ENCODE data around the gene FHIT. TPM values are rescaled to one million over a fixed set of nuclear protein-coding genes. Genes with fewer than 3 reads are reported as not detected.

Gene FHIT
- total RNA-seq, 1 donor from 2014 or later = 29.9 TPM

DNA sequence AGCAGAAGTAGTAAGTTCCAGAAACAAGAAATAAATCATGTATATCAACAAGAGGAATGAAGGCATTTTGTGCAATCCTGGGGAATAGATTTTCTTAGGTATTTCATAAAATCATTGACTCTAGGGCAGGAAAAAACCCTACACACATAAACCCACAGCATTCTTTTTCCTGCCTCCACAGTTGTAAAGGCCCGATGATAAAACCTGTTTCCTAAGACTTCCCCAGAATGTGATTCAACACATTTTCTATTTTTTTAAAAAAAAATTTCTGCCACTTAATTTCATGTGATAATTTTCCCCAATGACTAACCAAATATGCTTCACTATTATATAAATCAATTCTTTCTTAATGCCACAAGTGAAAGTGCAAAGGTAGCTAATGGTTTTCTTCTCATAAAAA, 407.0 kb downstream of the FHIT start:
- Mint-ChIP-seq H3K9me3 (no peaks in the 10 kb centered on the region), H3K27ac (no peak overlapping the region), H3K4me1 (ENCODE audit: low read depth) (no peaks in the 10 kb centered on the region), H3K27me3 (ENCODE audit: low read depth) (no peaks in the 10 kb centered on the region), H3K4me3 (ENCODE audit: low read depth) (no peak overlapping the region), H3K36me3 (ENCODE audit: low read depth) (no peaks in the 10 kb centered on the region)
- intact Hi-C loops (cut with micrococcal nuclease) = no loop called here
- no peak for DNase-seq (ENCODE audit: low spot score)

DNA sequence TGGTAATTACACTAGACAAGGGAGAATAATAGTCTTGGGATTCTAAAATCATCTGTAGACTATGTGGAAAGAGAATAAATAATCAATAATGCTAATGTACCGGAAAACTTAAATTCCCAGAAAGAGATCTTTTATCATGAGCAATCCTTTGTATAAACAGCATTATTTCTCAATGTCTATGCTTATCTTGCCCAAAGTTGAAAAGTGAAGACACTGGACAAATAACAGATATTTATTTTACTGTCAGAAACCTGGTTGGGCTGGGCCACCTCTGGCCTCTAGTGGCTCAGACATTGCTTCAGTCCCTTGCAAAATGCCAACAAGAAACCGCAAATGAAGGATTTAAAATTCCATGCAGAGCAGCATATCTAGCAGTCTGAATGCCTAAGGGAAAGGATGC, 409.9 kb downstream of the FHIT start:
- DNase-seq (ENCODE audit: low spot score) = no peak
- Mint-ChIP-seq H3K27me3 (ENCODE audit: low read depth) (no peaks in the 10 kb centered on the region), H3K36me3 (ENCODE audit: low read depth) (no peaks in the 10 kb centered on the region), H3K9me3 (no peaks in the 10 kb centered on the region), H3K4me1 (ENCODE audit: low read depth) (no peaks in the 10 kb centered on the region), H3K4me3 (ENCODE audit: low read depth) (no peak overlapping the region), H3K27ac (no peak overlapping the region)
- intact Hi-C loops (cut with micrococcal nuclease) = no loop called here

DNA sequence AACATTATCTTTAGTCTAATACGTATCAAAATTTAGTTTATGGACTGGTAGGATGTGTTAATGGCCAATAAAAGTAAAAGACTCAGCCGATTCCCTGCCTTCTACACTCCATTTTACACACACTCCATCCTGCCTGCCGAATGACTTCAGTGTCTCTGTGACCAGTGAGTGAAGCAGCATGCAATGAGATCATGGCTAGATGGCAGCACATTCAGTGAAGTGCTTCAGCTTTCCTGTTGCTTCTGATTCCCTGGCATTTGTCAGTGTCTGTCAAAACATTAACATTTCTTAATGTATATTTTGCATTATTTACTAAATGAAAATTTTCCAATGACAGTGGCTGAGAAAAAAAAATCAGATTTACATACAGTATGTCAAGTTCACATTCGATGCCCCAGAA, 412.0 kb downstream of the FHIT start:
- Mint-ChIP-seq H3K27ac (no peak overlapping the region), H3K4me3 (ENCODE audit: low read depth) (no peak overlapping the region), H3K36me3 (ENCODE audit: low read depth) (no peaks in the 10 kb centered on the region), H3K4me1 (ENCODE audit: low read depth) (no peaks in the 10 kb centered on the region), H3K27me3 (ENCODE audit: low read depth) (no peaks in the 10 kb centered on the region), H3K9me3 (no peaks in the 10 kb centered on the region)
- intact Hi-C loops (cut with micrococcal nuclease) = no loop called here
- no peak for DNase-seq (ENCODE audit: low spot score)

DNA sequence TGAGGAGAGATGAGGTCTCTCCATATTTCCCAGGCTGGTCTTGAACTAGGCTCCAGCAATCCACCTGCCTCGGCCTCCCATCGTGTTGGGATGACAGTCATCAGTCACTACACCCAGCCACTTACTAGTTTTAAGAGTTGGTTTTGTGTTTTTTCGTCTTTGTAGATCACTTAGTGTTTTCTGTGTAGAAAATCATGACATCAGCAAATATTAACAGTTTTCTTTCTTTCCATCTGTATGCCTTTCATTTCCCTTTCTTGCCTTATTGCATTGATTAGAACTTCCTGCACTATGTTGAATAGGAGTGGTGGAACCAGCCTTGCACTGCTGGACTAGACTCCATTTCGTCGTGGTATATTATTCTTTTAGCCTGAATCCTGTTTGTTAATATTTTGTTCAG, 415.5 kb downstream of the FHIT start:
- no peak for DNase-seq (ENCODE audit: low spot score)
- no peaks in the 10 kb centered on the region for H3K9me3 Mint-ChIP-seq
- intact Hi-C loops (cut with micrococcal nuclease) = no loop called here
- H3K27me3 Mint-ChIP-seq (ENCODE audit: low read depth) = no peaks in the 10 kb centered on the region
- H3K4me3 Mint-ChIP-seq (ENCODE audit: low read depth) = no peak overlapping the region
- no peaks in the 10 kb centered on the region for H3K4me1 Mint-ChIP-seq (ENCODE audit: low read depth)
- no peak overlapping the region for H3K27ac Mint-ChIP-seq
- no peaks in the 10 kb centered on the region for H3K36me3 Mint-ChIP-seq (ENCODE audit: low read depth)

DNA sequence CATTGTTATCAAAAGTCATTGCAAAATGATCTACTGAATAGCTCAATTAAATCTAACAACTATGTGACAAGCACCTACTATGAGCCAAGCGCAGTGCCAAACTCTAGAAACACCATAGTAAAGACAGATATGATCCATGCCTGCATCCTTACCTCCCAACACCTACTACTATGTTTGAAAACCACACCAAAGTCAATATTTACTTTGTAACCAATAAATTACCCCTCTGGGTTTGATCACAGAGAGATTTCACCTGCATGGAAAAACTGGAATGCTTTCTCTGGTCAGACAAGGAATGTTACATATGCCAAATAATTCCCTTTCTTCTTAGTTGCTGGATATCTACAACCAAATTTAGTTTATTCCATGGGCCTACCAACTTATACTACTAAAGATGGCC, 422.2 kb downstream of the FHIT start:
- Mint-ChIP-seq H3K36me3 (ENCODE audit: low read depth) (no peaks in the 10 kb centered on the region), H3K27me3 (ENCODE audit: low read depth) (no peaks in the 10 kb centered on the region), H3K9me3 (peaks cover 5% of the 10 kb centered on the region), H3K4me3 (ENCODE audit: low read depth) (no peak overlapping the region), H3K27ac (no peak overlapping the region), H3K4me1 (ENCODE audit: low read depth) (no peaks in the 10 kb centered on the region)
- intact Hi-C loops (cut with micrococcal nuclease) = no loop called here
- no peak for DNase-seq (ENCODE audit: low spot score)

DNA sequence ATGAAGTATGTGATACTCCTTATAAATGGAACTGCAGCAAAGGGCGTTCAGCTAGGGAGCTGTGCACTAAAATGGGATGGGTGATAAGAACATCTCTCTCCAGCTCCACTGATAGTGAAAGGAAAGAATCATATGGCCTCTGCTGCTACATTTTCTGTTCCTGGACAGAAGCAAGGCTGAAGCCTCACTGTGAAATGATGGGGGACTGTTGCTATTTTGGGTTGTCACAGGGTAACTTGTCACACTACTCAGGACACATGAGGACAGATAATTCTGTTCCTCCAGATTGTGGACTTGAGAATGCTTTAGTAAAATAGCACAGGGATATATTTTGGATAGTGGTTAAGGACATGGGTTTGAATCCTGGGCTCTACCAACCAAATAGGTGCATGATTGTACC, 423.6 kb downstream of the FHIT start:
- H3K27ac Mint-ChIP-seq = no peak overlapping the region
- no peaks in the 10 kb centered on the region for H3K27me3 Mint-ChIP-seq (ENCODE audit: low read depth)
- no peaks in the 10 kb centered on the region for H3K36me3 Mint-ChIP-seq (ENCODE audit: low read depth)
- intact Hi-C loops (cut with micrococcal nuclease) = no loop called here
- no peak for DNase-seq (ENCODE audit: low spot score)
- H3K4me3 Mint-ChIP-seq (ENCODE audit: low read depth) = no peak overlapping the region
- peaks cover 14% of the 10 kb centered on the region for H3K9me3 Mint-ChIP-seq
- no peaks in the 10 kb centered on the region for H3K4me1 Mint-ChIP-seq (ENCODE audit: low read depth)

DNA sequence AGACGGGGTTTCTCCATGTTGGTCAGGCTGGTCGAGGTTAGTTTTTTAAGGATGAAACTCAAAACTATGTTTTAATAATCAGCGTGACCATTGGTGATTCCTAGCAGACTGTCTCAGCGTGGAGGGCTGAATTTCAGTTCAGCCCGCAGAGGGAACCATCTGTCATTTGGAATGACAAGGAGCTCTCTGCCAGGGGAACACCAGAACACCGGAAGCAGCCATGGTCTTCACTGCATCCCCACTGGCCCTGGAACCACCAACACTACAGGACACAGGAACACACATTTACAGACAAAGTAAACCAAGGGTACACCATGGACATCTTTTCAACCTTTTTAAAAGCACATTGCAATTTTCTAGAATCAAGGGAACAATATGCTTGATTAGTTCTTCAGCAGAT, 424.7 kb downstream of the FHIT start:
- DNase-seq (ENCODE audit: low spot score) = no peak
- Mint-ChIP-seq H3K9me3 (peaks cover 14% of the 10 kb centered on the region), H3K27ac (no peak overlapping the region), H3K4me1 (ENCODE audit: low read depth) (no peaks in the 10 kb centered on the region), H3K36me3 (ENCODE audit: low read depth) (no peaks in the 10 kb centered on the region), H3K4me3 (ENCODE audit: low read depth) (no peak overlapping the region), H3K27me3 (ENCODE audit: low read depth) (no peaks in the 10 kb centered on the region)
- intact Hi-C loops (cut with micrococcal nuclease) = no loop called here

DNA sequence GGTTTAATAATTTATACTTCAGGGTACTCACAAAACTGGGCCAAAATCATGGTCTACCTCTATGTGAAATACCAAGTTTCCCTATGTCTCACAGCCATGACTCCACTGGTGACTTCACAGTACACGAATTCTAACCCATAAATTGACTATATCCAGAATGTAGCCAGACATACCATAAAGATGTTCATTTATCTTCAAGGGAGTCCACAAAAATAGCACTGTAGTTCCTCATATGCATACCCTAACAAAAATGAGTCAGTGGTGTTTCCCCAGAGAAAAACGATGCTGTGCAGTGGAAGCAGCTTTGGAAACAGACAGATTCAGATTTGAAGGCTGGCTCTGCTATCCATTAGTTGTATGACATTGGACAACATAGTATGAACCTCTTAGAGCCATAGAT, 438.8 kb downstream of the FHIT start:
- intact Hi-C loops (cut with micrococcal nuclease) = no loop called here
- no peaks in the 10 kb centered on the region for H3K36me3 Mint-ChIP-seq (ENCODE audit: low read depth)
- no peak overlapping the region for H3K27ac Mint-ChIP-seq
- no peaks in the 10 kb centered on the region for H3K4me1 Mint-ChIP-seq (ENCODE audit: low read depth)
- no peak for DNase-seq (ENCODE audit: low spot score)
- no peak overlapping the region for H3K4me3 Mint-ChIP-seq (ENCODE audit: low read depth)
- H3K9me3 Mint-ChIP-seq = peaks cover 5% of the 10 kb centered on the region
- H3K27me3 Mint-ChIP-seq (ENCODE audit: low read depth) = no peaks in the 10 kb centered on the region

DNA sequence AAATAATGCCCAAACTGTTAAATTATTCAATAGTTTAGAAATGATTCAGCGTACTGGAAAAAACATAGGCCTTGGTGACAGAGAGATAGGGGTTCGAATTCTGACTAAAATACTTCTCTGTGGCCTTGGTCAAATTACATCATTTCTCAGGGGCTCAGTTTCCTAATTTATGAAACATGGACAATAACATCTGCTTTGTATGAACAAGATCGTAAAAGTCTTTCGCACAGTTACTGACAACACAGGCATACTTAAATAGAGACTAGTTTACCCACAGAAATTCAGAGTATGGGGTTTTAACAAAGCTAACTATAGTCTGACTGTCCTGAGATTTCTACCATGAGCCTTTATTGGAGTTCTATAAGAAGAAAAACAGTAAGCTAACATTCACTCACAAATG, 440.4 kb downstream of the FHIT start:
- intact Hi-C loops (cut with micrococcal nuclease) = no loop called here
- H3K36me3 Mint-ChIP-seq (ENCODE audit: low read depth) = no peaks in the 10 kb centered on the region
- DNase-seq (ENCODE audit: low spot score) = no peak
- no peaks in the 10 kb centered on the region for H3K27me3 Mint-ChIP-seq (ENCODE audit: low read depth)
- no peak overlapping the region for H3K27ac Mint-ChIP-seq
- no peak overlapping the region for H3K4me3 Mint-ChIP-seq (ENCODE audit: low read depth)
- H3K9me3 Mint-ChIP-seq = no peaks in the 10 kb centered on the region
- no peaks in the 10 kb centered on the region for H3K4me1 Mint-ChIP-seq (ENCODE audit: low read depth)

DNA sequence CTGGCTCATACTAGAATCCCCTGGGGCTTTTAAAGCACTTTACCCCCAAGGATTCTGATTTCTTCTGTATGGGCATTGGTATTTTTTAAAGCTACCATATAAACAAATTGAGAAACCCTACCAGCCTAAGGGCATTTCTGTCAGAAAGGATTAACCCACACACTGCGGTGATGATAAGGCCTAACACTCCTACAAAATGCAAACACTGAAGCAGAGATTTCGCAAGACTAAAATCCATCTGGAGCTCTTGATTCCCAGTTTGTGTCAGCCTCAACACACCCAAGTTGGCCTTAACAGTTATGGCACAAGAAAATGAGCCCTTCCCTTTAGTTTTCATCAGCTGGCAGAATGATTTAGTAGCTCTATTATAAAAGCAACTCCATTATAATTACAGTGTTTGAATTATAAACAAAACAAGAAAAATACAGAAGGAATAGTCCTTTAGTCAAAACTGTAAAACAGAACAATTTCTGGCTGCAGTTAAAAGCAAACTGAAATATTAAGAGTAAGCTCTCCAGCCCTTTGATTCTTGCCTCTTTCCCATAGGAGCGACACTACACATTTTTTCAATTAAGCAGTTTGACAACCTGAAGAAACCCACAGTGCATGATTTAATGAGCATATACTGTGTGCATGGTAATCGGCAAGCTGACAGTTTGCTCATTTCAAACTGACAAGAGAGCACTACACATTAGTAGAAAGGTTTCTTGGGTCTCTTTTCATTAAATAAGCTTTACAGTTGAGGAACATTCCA, 441.2 kb downstream of the FHIT start:
- no peak overlapping the region for H3K27ac Mint-ChIP-seq
- H3K4me1 Mint-ChIP-seq (ENCODE audit: low read depth) = no peaks in the 10 kb centered on the region
- no peak overlapping the region for H3K4me3 Mint-ChIP-seq (ENCODE audit: low read depth)
- no peaks in the 10 kb centered on the region for H3K9me3 Mint-ChIP-seq
- intact Hi-C loops (cut with micrococcal nuclease) = no loop called here
- no peaks in the 10 kb centered on the region for H3K36me3 Mint-ChIP-seq (ENCODE audit: low read depth)
- DNase-seq (ENCODE audit: low spot score) = no peak
- no peaks in the 10 kb centered on the region for H3K27me3 Mint-ChIP-seq (ENCODE audit: low read depth)

DNA sequence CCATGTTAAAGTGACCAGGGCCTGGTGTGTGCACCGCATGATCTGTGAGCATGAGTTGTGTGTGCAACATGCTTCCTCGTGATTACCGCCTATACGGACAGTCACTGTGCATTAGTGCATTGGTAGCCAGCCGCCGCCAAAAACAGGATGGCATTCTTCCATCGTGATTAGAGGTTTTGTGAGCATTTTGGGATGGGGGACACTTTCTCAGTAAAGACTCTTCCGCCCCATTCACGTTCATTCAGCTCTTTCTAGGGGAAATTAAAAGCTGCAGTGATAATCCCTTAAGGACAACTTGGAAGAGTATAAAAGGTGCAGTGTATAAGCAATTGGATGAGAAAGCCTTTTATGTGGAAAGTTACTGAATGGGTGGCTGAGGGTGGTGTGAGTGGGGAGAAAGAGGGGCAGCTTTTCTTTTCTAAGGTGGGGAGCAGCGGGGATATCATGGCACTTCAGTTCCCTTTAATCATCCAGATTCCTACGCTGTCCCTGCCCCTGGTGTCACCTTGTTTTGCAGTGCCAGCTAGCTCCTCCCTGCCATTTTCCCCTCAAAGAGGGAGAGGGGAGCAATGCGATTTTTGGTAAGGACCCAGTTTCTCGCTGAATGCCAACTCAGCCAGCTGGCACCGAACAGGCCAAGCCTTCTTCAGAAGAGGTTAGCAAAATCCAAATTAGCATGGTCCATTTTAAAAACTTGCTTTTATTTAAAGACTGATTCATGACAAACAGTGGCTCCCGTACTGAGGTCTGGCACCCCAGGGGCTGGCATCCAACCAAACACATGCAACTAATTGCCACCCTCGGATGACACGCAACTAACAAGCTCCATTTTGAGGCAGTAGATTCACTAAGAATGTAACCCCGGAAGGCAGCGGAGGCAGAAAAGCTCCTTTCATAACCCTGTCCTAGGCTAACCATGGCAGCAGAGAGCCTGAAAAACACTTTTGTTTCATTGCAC, 447.8 kb downstream of the FHIT start:
- intact Hi-C loops (cut with micrococcal nuclease) = no loop called here
- no peak overlapping the region for H3K4me3 Mint-ChIP-seq (ENCODE audit: low read depth)
- no peak for DNase-seq (ENCODE audit: low spot score)
- H3K9me3 Mint-ChIP-seq = peaks cover 9% of the 10 kb centered on the region
- H3K27ac Mint-ChIP-seq = no peak overlapping the region
- H3K4me1 Mint-ChIP-seq (ENCODE audit: low read depth) = no peaks in the 10 kb centered on the region
- no peaks in the 10 kb centered on the region for H3K36me3 Mint-ChIP-seq (ENCODE audit: low read depth)
- no peaks in the 10 kb centered on the region for H3K27me3 Mint-ChIP-seq (ENCODE audit: low read depth)

DNA sequence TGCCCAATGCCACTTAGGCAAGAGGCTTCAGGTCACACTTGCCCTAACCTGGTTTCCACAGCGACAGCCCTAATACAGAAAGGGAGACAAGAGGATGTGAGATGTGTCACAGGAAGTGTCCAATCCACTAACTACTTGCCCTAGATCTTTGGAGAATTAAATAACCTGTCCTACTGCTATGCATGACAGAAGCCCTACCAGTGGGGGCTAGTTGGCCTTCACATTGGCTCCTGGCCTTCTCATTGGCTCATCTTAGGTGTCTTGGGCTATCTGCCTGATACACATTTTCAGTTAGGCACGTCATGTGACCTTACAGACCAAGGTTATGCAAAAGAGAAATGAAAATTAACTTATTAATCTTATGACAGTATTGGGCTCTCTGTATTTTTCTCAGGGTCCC, 449.9 kb downstream of the FHIT start:
- Mint-ChIP-seq H3K4me1 (ENCODE audit: low read depth) (no peaks in the 10 kb centered on the region), H3K4me3 (ENCODE audit: low read depth) (no peak overlapping the region), H3K27me3 (ENCODE audit: low read depth) (no peaks in the 10 kb centered on the region), H3K36me3 (ENCODE audit: low read depth) (no peaks in the 10 kb centered on the region), H3K9me3 (peaks cover 9% of the 10 kb centered on the region), H3K27ac (no peak overlapping the region)
- DNase-seq (ENCODE audit: low spot score) = no peak
- intact Hi-C loops (cut with micrococcal nuclease) = no loop called here

DNA sequence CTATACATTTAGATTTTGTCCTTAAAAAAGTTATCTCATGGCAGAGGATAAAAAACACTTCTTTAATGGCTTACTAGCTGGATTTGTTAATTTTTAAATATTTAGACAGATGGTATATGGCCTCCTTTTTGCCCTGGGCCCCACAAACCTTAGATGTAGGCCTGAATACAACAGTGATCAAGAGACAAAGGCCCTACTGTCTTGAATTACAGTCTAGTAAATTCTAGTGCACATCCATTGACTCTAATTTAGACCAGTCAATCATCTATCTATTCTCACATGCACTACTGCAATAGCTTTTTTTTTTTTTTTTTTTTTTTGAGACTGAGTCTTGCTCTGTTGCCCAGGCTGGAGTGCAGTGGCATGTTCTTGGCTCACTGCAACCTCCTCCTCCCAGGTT, 452.8 kb downstream of the FHIT start:
- Mint-ChIP-seq H3K27me3 (ENCODE audit: low read depth) (no peaks in the 10 kb centered on the region), H3K4me1 (ENCODE audit: low read depth) (no peaks in the 10 kb centered on the region), H3K4me3 (ENCODE audit: low read depth) (no peak overlapping the region), H3K27ac (no peak overlapping the region), H3K36me3 (ENCODE audit: low read depth) (no peaks in the 10 kb centered on the region), H3K9me3 (peaks cover 9% of the 10 kb centered on the region)
- intact Hi-C loops (cut with micrococcal nuclease) = no loop called here
- no peak for DNase-seq (ENCODE audit: low spot score)
